IMR-90 (cell line): ENCODE measurements around the gene PDE11A. TPM values are rescaled to one million over a fixed set of nuclear protein-coding genes. Genes with fewer than 3 reads are reported as not detected.

ENCODE experiments used
- ATAC-seq: fragments of 200-7000 bp; cut with Tn5 transposase; 2 replicates; pipeline ENCODE4 v1.9.1; 2020; ENCODE audit warnings: low read depth, mild to moderate bottlenecking, moderate library complexity
- BruUV-seq: library from RNA; stranded (reverse); fragments of 400-500 nt; replicated peaks from 2 replicates; lab custom pipeline; 2021; lab: Mats Ljungman, UMichigan
- CTCF ChIA-PET: fragments of 300-600 bp; formaldehyde crosslinking; extraction: SDS; loops from one replicate; lab custom pipeline; 2021; ENCODE audit warnings: antibody characterized with exemption; lab: Yijun Ruan, JAX
- POLR2A ChIA-PET: fragments of 300-600 bp; sonication (Branson Sonifier 250); formaldehyde crosslinking; loops from one replicate; lab custom pipeline; 2022; ENCODE audit warnings: antibody characterized with exemption; ENCODE audit not compliant: unreplicated experiment; lab: Charles Lee
- DNase-seq: peaks from one replicate; pipeline ENCODE4 v3.0.0; 2013
- H2AFZ ChIP-seq: replicated peaks from 2 replicates; pipeline ENCODE3; 2013; ENCODE audit warnings: low read length, mild to moderate bottlenecking; ENCODE audit not compliant: poor library complexity
- H2AK5ac ChIP-seq: 2 replicates; pipeline ENCODE4 v1.6.1; 2013; ENCODE audit warnings: low read depth, low read length, inconsistent platforms
- H2AK9ac ChIP-seq: replicated peaks from 2 replicates; pipeline ENCODE3; 2013; ENCODE audit warnings: mild to moderate bottlenecking, low read depth, low read length, moderate library complexity; ENCODE audit not compliant: poor library complexity
- H2BK120ac ChIP-seq: 2 replicates; pipeline ENCODE4 v1.6.1; 2013; ENCODE audit warnings: low read depth, low read length, inconsistent platforms
- H2BK15ac ChIP-seq: 3 replicates; pipeline ENCODE4 v1.6.1; 2013; ENCODE audit warnings: low read depth, low read length, inconsistent platforms
- H2BK20ac ChIP-seq: 2 replicates; pipeline ENCODE4 v1.6.1; 2013; ENCODE audit warnings: low read depth, mild to moderate bottlenecking, inconsistent platforms, low read length, moderate library complexity
- H2BK5ac ChIP-seq: 2 replicates; pipeline ENCODE4 v1.6.1; 2013; ENCODE audit warnings: mild to moderate bottlenecking, low read depth, low read length, inconsistent platforms; ENCODE audit not compliant: poor library complexity, severe bottlenecking
- H3K14ac ChIP-seq: replicated peaks from 2 replicates; pipeline ENCODE4 v1.6.1; 2013; ENCODE audit warnings: low read depth, low read length, inconsistent platforms
- H3K18ac ChIP-seq: 2 replicates; pipeline ENCODE4 v1.6.1; 2013; ENCODE audit warnings: low read depth, low read length, control low read depth
- H3K23ac ChIP-seq: 2 replicates; pipeline ENCODE4 v1.6.1; 2013; ENCODE audit warnings: low read depth, low read length, inconsistent platforms
- H3K27ac ChIP-seq: 2 replicates; pipeline ENCODE4 v1.5.1; 2013; ENCODE audit warnings: mild to moderate bottlenecking, control low read depth, low read length; ENCODE audit not compliant: insufficient read depth
- H3K27me3 ChIP-seq: 2 replicates; pipeline ENCODE4 v1.6.1; 2013; ENCODE audit warnings: low read length; ENCODE audit not compliant: control insufficient read depth, insufficient read depth
- H3K36me3 ChIP-seq: 2 replicates; pipeline ENCODE4 v1.6.1; 2013; ENCODE audit warnings: low read length, mixed read lengths; ENCODE audit not compliant: control insufficient read depth, insufficient read depth
- H3K4ac ChIP-seq: 2 replicates; pipeline ENCODE4 v1.6.1; 2013; ENCODE audit warnings: low read depth, low read length, inconsistent platforms
- H3K4me1 ChIP-seq: 2 replicates; pipeline ENCODE4 v1.6.1; 2013; ENCODE audit warnings: low read length, mixed read lengths; ENCODE audit not compliant: control insufficient read depth, insufficient read depth
- H3K4me2 ChIP-seq: 2 replicates; pipeline ENCODE4 v1.6.1; 2013; ENCODE audit warnings: low read depth, mild to moderate bottlenecking, control low read depth, low read length, moderate library complexity
- H3K4me3 ChIP-seq: 2 replicates; pipeline ENCODE4 v1.5.1; 2013; ENCODE audit warnings: low read depth, mild to moderate bottlenecking, control low read depth, low read length, moderate library complexity; ENCODE audit not compliant: insufficient read depth
- H3K56ac ChIP-seq: 2 replicates; pipeline ENCODE4 v1.6.1; 2013; ENCODE audit warnings: low read length, inconsistent platforms; ENCODE audit not compliant: insufficient read depth; ENCODE audit errors: extremely low read depth
- H3K79me1 ChIP-seq, 2 experiments: 2 replicates each; pipeline ENCODE4 v1.6.1; 2013; ENCODE audit warnings: low read length in 2 of 2, inconsistent platforms in 1 of 2, low read depth in 1 of 2
- H3K9ac ChIP-seq: 2 replicates; pipeline ENCODE4 v1.6.1; 2013; ENCODE audit warnings: low read depth, low read length, control low read depth
- H3K9me1 ChIP-seq: 2 replicates; pipeline ENCODE4 v1.6.1; 2013; ENCODE audit warnings: low read length, inconsistent platforms; ENCODE audit not compliant: insufficient read depth
- H3K9me3 ChIP-seq: 2 replicates; pipeline ENCODE4 v1.6.1; 2013; ENCODE audit warnings: low read length; ENCODE audit not compliant: control insufficient read depth, insufficient read depth
- H4K20me1 ChIP-seq: 2 replicates; pipeline ENCODE4 v1.6.1; 2013; ENCODE audit warnings: low read length, inconsistent platforms; ENCODE audit not compliant: insufficient read depth
- H4K5ac ChIP-seq: 2 replicates; pipeline ENCODE4 v1.6.1; 2013; ENCODE audit warnings: mild to moderate bottlenecking, low read depth, low read length, control low read depth
- H4K8ac ChIP-seq, 2 experiments: 2 replicates each; pipeline ENCODE4 v1.6.1; 2013; ENCODE audit warnings: low read depth in 2 of 2, low read length in 2 of 2, control low read depth in 1 of 2, inconsistent platforms in 1 of 2
- H4K91ac ChIP-seq: 2 replicates; pipeline ENCODE4 v1.6.1; 2013; ENCODE audit warnings: low read depth, low read length, inconsistent platforms; ENCODE audit not compliant: insufficient read depth
- BHLHE40 ChIP-seq: fragments of 150-350 bp; IDR thresholded peaks from 2 replicates; pipeline ENCODE4 v1.6.1; 2016; ENCODE audit warnings: mild to moderate bottlenecking, low read depth, low read length
- CHD1 ChIP-seq: IDR thresholded peaks from 2 replicates; pipeline ENCODE4 v1.6.1; 2012; ENCODE audit warnings: low read depth, low read length, improper control_type of control experiment
- FOS ChIP-seq: fragments of 150-350 bp; IDR thresholded peaks from 2 replicates; pipeline ENCODE4 v1.6.1; 2016; ENCODE audit warnings: low read depth, low read length
- MAFK ChIP-seq: IDR thresholded peaks from 2 replicates; pipeline ENCODE4 v1.6.1; 2012; ENCODE audit warnings: low read depth, low read length, improper control_type of control experiment
- MXI1 ChIP-seq: IDR thresholded peaks from 2 replicates; pipeline ENCODE4 v1.6.1; 2012; ENCODE audit warnings: low read depth, mild to moderate bottlenecking, low read length, moderate library complexity, borderline replicate concordance
- NFE2L2 ChIP-seq: fragments of 150-350 bp; IDR thresholded peaks from 2 replicates; pipeline ENCODE4 v1.6.1; 2016; ENCODE audit warnings: low read depth, mild to moderate bottlenecking, low read length
- RAD21 ChIP-seq: IDR thresholded peaks from 2 replicates; pipeline ENCODE4 v1.6.1; 2012; ENCODE audit warnings: low read length, improper control_type of control experiment
- SMC3 ChIP-seq: fragments of 150-350 bp; IDR thresholded peaks from 2 replicates; pipeline ENCODE4 v1.6.1; 2016; ENCODE audit warnings: low read depth, mild to moderate bottlenecking, antibody characterized with exemption, low read length, moderate library complexity
- WGBS, 2 experiments: methylation state at CpG; one replicate each; pipeline versions ENCODE4 v1.1.5 to v1.1.7; 2013; ENCODE audit warnings: missing lambda C conversion rate in 2 of 2; ENCODE audit not compliant: insufficient read length in 1 of 2; ENCODE audit errors: extremely low coverage in 2 of 2; 5-methylcytosine and 5-hydroxymethylcytosine counted together
- dilution Hi-C: fragments of 300-500 bp; cut with HindIII; formaldehyde crosslinking; loops from one replicate; pipeline ENCODE4 v1.14.3; 2018; ENCODE audit warnings: low sequenced_read_pairs; ENCODE audit not compliant: unreplicated experiment
- in situ Hi-C: fragments of 300-500 bp; cut with MboI; formaldehyde crosslinking; loops from 3 replicates; pipeline ENCODE4 v1.14.3; 2019; ENCODE audit warnings: low sequenced_read_pairs, inconsistent platforms, mixed read lengths
- intact Hi-C: fragments of 100-400 bp; cut with micrococcal nuclease; formaldehyde crosslinking; loops from 2 replicates; pipeline ENCODE4 v1.10.0; 2022
- polyA plus RNA-seq, 3 experiments: library from polyadenylated mRNA; depleted of rRNA; stranded (reverse); fragments of >200 nt; gene quantifications; 2 replicates each; pipeline ENCODE4 v1.2.3, GENCODE V29; 2012; ENCODE audit warnings: low replicate concordance in 1 of 3
- total RNA-seq: library from RNA; depleted of rRNA; stranded (reverse); fragments of >200 nt; gene quantifications from 2 replicates; pipeline ENCODE4 v1.2.3, GENCODE V29; 2012
- TF ChIP-seq, protein P1 (sequence below): fragments of 150-350 bp; IDR thresholded peaks from 2 replicates; pipeline ENCODE4 v1.6.1; 2016; ENCODE audit warnings: low read depth, mild to moderate bottlenecking, low read length, moderate library complexity, borderline replicate concordance
- TF ChIP-seq, protein P2 (sequence below): conservative IDR thresholded peaks from 2 replicates; pipeline ENCODE4 v1.5.1; 2012; ENCODE audit warnings: mild to moderate bottlenecking, low read depth, low read length, improper control_type of control experiment
- TF ChIP-seq, protein P3 (sequence below): fragments of 150-350 bp; IDR thresholded peaks from 2 replicates; pipeline ENCODE4 v1.6.1; 2017; ENCODE audit warnings: mild to moderate bottlenecking, antibody characterized with exemption, low read length, low read depth

Gene PDE11A
- total and polyA plus RNA-seq, 2 of the 4 experiments (the other 2 are of a cell fraction) = 0.21 to 0.72 TPM

DNA sequence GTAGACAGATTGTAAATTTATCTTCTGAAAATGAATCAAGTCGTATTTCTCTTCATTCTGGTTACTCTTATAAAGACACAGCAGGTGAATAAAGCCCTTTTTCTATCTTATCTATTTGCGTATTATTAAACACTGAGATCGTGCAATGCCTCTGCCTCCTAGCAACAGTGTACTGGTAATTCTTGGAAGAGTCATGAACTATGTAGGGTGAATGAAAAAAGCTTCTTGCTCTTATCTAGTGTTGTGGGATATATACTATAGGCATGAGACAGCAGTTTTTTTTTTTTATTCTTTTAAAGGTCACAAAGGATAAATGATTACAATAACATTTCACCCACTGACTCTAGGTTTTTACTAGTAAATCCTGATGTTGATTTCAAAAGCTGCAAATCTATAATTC is 324.2 kb downstream of the PDE11A start:
- no peak overlapping the region for H3K23ac ChIP-seq
- no peak overlapping the region for H3K56ac ChIP-seq
- no peak overlapping the region for H3K4ac ChIP-seq
- H3K9me1 ChIP-seq = no peaks in the 10 kb centered on the region
- H3K18ac ChIP-seq = no peak overlapping the region
- no peaks in the 10 kb centered on the region for H4K20me1 ChIP-seq
- no peak overlapping the region for H3K27ac ChIP-seq
- no peak overlapping the region for H2AK9ac ChIP-seq
- DNase-seq (no peak), ATAC-seq (no peak)
- H3K9ac ChIP-seq = no peak overlapping the region
- H2BK20ac ChIP-seq = no peak overlapping the region
- H2BK5ac ChIP-seq = no peak overlapping the region
- no peak overlapping the region for H3K4me2 ChIP-seq
- in situ Hi-C loops (no loop called here), intact Hi-C loops (no loop called here), dilution Hi-C loops (no loop called here)
- no peaks in the 10 kb centered on the region for H3K79me1 ChIP-seq
- H4K91ac ChIP-seq = no peak overlapping the region
- TF ChIP-seq FOS = no peak
- TF ChIP-seq BHLHE40 = no peak
- TF ChIP-seq, protein P1, sequence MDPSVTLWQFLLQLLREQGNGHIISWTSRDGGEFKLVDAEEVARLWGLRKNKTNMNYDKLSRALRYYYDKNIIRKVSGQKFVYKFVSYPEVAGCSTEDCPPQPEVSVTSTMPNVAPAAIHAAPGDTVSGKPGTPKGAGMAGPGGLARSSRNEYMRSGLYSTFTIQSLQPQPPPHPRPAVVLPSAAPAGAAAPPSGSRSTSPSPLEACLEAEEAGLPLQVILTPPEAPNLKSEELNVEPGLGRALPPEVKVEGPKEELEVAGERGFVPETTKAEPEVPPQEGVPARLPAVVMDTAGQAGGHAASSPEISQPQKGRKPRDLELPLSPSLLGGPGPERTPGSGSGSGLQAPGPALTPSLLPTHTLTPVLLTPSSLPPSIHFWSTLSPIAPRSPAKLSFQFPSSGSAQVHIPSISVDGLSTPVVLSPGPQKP = no peak
- TF ChIP-seq, protein P2, sequence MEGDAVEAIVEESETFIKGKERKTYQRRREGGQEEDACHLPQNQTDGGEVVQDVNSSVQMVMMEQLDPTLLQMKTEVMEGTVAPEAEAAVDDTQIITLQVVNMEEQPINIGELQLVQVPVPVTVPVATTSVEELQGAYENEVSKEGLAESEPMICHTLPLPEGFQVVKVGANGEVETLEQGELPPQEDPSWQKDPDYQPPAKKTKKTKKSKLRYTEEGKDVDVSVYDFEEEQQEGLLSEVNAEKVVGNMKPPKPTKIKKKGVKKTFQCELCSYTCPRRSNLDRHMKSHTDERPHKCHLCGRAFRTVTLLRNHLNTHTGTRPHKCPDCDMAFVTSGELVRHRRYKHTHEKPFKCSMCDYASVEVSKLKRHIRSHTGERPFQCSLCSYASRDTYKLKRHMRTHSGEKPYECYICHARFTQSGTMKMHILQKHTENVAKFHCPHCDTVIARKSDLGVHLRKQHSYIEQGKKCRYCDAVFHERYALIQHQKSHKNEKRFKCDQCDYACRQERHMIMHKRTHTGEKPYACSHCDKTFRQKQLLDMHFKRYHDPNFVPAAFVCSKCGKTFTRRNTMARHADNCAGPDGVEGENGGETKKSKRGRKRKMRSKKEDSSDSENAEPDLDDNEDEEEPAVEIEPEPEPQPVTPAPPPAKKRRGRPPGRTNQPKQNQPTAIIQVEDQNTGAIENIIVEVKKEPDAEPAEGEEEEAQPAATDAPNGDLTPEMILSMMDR = no peak
- TF ChIP-seq, protein P3, sequence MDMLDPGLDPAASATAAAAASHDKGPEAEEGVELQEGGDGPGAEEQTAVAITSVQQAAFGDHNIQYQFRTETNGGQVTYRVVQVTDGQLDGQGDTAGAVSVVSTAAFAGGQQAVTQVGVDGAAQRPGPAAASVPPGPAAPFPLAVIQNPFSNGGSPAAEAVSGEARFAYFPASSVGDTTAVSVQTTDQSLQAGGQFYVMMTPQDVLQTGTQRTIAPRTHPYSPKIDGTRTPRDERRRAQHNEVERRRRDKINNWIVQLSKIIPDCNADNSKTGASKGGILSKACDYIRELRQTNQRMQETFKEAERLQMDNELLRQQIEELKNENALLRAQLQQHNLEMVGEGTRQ = no peak
- TF ChIP-seq RAD21 = no peak
- no peak for TF ChIP-seq SMC3
- no peak for TF ChIP-seq CHD1
- no peak for TF ChIP-seq MAFK
- TF ChIP-seq MXI1 = no peak
- TF ChIP-seq NFE2L2 = no peak
- H3K27me3 ChIP-seq = peaks cover 2% of the 10 kb centered on the region; the same call in 1 of the 2 replicates
- H3K14ac ChIP-seq = no peak overlapping the region
- POLR2A ChIA-PET = no interaction called here
- no peak overlapping the region for H2BK15ac ChIP-seq
- no peak overlapping the region for H2BK120ac ChIP-seq
- no peak overlapping the region for H4K8ac ChIP-seq
- BruUV-seq = no TSS peak
- H2AFZ ChIP-seq = no peak overlapping the region
- CTCF ChIA-PET = no interaction called here
- H4K5ac ChIP-seq = no peak overlapping the region
- no peaks in the 10 kb centered on the region for H3K36me3 ChIP-seq
- no peaks in the 10 kb centered on the region for H3K4me1 ChIP-seq
- no peaks in the 10 kb centered on the region for H3K9me3 ChIP-seq
- H2AK5ac ChIP-seq = no peak overlapping the region
- H3K4me3 ChIP-seq = no peak overlapping the region
- WGBS, 2 experiments = no CpG with 5 or more reads among the region's 3 CpGs
